GM12892 (cell line): ENCODE results near the gene SBF1.

Source experiments
- POLR2A ChIP-seq: IDR thresholded peaks from 2 replicates; pipeline ENCODE4 v1.6.1; 2011; ENCODE audit warnings: low read depth, low read length, control low read depth
- POLR2AphosphoS5 ChIP-seq: IDR thresholded peaks from 2 replicates; pipeline ENCODE4 v1.6.1; 2011; ENCODE audit warnings: low read depth, low read length, control low read depth

DNA sequence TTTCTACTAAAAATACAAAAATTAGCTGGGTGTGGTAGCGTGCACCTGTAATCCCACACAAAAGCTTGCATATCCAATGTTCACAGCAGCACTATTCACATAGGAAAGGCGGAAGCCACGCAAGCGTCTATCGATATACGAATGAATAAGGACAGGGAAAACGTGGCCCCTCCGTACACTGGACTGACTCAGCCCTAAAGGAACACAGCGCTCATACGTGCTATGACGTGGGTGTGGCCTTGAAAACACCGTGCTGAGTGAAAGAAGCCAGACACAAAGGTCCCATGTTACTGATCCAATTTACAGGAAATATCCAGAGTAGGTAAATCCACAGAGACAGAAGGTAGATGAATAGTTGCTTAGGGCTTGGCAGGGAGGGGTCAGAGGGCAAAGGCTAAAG lies 25.6 kb upstream of the SBF1 start:
- TF ChIP-seq POLR2A: no peak
- no peak for TF ChIP-seq POLR2AphosphoS5
